Activated CD8-positive, alpha-beta memory T cell treated with anti-CD3 and anti-CD28 coated beads for 48 hours (primary cell): ENCODE data around the gene FABP7.

Source experiments
- DNase-seq, 3 experiments: peaks; one replicate each; pipeline ENCODE4 v3.0.0-alpha.2; 2020; ENCODE audit warnings: low read depth in 2 of 3, low spot score in 2 of 3

The FABP7 gene

DNA sequence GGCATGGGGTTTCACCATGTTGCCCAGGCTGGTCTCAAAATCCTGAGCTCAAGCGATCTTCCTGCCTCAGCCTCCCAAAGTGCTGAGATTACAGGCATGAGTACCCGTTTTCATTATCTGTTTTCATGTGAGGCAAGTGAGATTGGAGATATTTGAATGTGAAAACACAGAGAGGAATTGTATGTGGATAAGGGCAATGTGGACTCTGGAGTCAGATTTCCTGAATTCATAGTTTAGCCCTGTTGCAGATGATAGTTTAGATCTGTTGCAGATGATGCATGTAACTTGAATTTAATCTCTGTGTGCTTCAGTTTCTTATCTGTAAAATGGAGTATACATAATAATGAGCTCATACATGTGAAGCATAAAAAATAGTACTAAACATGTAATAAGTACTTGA is 13.2 kb downstream of the FABP7 start:
- DNase-seq = no peak

DNA sequence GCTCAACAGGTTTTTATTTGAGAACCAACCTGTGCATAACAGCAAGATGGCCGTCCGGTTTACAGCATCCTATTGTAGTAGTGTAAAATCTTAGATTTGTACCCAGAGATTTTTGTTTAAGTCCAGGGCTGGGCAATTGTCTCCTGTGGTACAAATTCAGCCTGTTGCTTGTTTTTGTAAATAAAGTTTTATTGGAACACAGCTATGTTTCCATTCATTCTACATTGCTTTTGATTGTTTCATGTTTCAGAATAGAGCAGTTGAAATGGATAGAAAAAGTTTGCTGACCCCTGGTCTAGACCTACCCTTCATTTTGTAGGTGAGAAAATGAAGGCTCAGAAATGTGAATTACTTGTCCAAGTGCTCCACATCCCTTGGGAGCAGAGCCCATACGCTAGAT is 18.0 kb downstream of the FABP7 start:
- no peak for DNase-seq

DNA sequence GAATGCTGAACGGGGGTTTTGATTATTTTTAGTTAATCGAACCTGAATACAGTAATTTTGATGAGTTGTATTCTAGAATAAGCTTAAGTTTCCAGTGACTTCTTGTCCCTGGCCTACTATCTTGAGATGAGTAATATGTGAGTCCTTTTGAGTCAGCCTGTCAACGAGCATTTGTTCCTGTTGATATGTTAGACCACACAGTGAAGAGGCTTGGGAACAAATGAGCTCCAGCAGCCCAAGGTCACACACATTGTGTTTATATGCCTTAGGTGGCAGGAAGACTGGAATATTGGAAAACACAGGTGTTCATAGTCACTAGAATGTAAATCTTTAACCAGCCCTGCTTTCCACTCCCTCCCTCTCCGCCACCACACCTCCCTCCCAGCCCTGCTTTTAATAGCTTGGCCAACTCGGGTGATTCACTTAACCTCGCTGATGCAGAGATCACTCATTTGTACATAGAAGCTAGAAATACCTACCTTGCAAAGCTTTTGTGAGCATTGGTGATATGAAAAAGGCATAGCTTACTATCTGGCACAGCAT is 18.7 kb downstream of the FABP7 start:
- DNase-seq = no peak

DNA sequence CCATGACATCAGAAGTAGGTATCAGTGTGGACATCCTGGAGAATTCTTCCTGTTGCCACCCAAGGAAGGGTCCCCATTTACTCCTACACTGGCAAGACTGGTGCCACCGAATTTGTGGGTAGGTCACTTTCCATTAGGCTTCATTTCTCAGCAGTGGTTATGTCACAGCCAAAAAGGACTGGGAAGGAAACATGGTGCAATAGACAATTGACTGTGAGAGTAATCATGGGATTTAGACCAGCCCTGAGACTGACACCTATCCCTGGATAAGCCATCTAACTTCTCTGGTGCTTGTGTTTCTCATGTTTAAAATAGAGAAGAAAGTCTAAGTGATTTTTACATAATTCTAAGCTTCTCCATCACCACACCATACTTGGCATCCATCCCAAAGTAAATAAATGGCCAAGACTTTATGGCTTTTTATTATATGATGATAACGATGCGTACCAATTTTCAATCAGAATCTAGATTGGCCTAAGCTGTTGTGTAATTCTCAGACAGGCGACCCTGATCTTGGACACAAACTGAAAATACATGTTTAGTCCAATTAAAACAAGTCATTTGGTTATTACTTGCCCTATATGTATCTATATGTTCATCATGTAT is 19.7 kb downstream of the FABP7 start:
- DNase-seq = no peak

DNA sequence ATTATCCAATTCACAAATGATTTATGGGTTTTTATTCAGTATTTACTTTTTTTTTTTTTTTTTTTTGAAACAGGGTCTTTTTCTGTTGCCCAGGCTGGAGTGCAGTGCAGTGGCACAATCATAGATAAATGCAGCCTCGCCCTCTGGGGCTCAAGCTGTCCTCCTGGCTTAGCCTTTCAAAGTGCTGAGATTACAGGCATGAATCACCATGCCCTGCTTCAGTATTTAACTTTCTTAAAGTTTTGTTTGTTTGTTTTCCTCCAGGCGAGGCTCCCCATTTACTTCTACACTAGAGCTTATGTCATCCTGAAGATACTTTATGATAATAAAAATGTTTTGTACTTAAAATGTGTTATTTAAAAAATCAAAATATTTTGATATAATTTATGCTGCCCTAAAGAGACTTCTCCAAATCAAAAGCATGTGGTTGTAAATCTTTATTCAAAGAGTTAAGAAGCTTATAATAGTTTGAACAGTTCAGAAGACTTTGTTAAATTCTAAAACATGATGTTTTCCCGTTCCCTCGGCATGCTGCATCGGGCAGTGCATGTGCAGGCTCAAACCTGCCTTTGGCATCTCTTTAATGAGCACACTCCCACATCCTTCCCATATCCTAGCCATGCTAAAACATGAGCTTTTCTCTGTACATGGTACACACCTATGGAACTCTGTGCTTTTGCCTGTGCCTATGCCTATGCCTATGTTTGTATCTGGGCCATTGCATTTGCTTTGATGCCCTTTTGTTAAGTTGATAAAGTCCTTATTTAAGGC is 20.6 kb downstream of the FABP7 start:
- no peak for DNase-seq

DNA sequence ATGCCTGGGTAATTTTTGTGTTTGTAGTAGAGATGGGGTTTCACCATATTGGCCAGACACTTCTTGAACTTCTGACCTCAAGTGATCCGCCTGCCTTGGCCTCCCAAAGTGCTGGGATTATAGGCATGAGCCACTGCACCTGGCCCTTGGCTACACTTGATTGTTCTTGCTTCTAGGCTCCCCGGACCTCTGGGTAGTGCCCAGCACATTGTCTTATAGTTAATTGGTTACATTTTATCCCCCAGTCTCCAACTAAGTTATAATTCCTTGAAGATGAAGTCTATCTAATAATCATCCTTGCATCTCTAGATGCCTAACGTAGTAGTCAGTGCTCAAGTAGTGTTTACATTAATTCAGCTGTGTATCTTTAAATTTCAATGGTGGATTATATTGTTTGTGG is 21.4 kb downstream of the FABP7 start:
- no peak for DNase-seq

DNA sequence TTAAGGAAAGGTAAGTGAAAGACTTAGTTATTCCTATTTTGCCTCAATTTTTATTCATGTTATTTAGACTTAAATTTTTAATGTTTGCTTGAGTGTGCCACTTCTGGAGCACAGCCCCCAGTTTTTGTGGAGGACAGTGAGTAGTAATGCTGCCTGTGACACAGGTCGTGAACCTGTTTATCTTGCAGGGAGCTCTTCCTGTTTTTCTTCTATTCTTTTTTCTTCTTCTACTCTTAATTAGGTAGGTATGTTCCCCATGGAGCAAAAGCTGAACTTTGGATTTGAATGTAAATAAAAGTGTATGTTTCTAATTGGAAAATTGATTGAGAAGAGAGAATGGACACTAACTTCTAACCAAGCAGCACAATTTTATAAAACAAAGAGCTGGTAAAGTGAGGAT is 21.9 kb downstream of the FABP7 start:
- DNase-seq = no peak

DNA sequence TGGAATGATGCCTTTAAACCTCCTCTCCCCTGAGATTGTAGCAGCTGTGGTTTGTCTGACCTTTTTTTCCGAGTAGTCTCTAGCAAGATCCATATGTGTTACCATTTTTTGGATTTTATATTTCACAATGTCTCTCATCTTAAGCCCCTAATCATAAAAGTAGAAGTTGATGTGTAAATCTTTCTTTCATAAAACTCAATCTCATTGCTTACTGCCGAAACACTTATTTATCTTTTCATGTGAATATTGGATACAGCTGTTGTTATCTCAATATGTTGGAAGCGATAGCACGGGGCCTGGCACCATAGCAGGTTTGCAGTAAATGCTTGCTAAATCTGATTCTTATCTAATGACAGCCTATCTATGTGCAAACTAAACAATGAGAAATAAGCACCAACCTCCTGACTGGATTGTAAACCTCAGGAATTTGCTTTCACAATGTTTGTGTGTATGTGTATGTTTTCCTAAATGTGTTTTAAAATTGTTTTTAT is 23.7 kb downstream of the FABP7 start:
- no peak for DNase-seq

DNA sequence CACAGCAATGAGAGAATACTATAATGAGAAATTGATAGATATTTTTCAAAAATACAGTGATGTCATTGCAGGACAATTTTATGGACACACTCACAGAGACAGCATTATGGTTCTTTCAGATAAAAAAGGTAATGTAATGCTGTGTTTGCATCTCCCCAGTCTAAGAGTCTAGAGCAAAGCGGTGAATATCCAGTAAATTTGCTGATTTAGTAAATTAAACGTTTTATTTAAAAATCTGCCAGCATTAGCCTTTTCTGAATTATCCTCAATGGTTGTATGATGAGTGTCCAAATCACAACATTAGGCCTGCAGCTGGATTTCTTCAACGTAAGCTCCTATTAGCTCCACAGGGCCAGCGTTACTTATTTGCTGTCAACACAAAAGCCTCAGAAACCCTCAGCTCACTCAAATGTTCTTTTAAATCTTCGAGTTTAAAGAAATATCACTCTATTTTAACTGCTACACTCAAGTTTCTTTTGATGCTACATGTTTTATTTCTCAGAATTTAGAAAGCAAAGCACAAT is 25.5 kb downstream of the FABP7 start:
- no peak for DNase-seq

DNA sequence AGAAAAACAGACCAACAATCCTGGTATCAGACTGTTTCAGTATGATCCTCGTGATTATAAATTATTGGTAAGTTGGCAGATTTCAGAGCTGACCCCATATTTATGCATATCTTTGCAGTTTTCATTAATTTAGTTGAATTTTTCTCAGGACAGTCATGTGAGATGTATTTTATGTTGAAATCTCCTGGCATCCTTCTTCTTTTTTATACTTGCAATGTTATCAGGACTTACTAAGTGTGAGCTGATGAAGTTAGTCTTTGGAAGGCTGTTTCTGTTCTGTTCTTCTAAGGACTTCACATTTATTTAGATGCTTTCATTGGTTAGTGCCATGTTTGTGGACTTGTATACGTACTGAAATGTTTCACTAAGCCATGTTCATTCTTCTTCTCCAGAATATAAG is 26.8 kb downstream of the FABP7 start:
- DNase-seq = no peak

DNA sequence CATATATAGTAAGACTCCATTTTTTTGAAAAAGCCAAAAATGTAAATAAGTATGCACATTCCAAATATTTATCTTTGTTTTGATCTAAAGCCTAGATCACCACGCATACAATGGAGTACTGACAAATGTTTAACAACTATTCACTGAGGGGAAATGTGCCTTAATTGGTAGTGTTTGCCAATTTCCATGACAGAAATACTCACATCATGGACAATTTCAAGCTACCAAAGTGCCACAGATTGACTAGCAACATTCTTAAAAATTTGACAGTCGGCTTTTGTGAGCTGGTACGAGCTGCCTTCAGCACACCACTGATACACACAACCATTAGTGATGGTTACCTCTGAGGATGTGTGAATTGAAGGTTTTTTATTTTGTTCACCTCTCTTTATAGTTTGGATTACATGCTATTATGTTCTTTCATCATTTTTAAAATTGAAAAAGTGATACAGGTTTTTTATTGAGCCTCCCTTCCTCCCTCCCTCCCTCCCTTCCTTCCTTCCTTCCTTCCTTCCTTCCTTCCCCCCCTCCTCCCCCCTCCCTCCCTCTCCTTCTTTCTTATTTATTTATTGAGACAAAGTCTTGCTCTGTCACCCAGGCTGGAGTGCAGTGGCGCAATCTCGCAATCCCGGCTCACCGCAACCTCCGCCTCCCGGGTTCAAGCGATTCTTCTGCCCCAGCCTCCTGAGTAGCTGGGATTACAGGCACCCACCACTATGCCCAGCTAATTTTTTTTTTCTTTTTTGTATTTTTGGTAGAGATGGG is 28.8 kb downstream of the FABP7 start:
- no peak for DNase-seq

DNA sequence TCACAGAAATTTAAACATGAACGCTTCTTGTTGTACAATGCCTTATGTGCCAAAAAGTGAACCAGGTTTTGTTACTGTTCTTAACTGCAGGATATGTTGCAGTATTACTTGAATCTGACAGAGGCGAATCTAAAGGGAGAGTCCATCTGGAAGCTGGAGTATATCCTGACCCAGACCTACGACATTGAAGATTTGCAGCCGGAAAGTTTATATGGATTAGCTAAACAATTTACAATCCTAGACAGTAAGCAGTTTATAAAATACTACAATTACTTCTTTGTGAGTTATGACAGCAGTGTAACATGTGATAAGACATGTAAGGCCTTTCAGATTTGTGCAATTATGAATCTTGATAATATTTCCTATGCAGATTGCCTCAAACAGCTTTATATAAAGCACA is 29.5 kb downstream of the FABP7 start:
- no peak for DNase-seq

DNA sequence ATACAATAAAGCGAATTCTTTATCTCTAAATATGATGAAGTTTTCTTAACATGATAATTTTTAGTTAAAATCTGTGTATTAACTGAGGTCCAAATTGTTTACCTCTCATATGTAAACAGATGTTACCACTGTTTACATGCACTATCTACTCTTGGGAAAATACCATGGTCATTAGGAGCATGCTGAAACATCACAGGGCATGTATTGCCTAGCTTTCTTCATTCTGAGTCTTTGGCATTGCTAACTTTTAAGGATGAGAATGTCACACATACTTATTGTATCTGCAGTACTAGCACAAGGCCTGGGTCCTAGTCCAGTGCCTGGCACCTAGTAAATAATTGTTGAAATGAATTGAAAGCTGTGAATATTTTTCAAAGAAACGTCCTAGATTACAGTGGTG is 30.2 kb downstream of the FABP7 start:
- DNase-seq = no peak

DNA sequence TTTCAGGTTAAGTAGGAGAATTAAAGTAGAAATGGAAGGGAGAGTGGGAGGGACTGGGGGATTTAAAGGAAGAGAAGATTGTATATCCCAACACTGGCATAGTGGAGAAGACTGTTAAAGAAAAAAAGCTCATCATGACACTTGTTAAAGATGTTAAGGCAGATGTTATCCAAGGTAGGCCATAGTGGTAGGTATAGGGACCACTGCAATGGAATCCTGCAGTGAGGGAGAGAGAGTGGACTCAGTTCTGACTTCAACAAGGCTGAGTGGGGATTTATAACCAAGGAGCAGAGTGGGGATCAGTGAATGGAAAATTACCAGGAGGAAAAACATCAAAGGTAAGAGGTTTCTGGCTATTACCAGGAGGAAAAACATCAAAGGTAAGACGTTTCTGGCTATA is 30.7 kb downstream of the FABP7 start:
- DNase-seq = no peak

DNA sequence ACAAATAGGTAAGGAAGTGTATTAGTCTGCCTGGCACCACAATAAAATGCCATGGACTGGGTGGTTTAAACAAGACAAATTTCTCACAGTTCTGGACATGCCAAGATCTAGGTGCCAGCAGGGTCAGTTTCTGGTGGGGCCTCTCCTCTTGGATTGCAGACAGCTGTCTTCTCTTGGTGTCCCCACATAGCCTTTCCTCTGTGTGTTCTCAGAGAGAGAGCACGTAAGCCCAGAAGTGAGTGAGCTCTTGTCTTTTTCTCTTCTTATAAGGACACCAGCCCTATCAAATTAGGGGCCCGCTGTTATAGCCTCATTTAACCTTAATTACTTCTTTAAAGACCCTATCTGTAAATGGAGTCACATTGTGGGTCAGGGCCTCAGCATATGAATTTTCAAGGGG is 37.8 kb downstream of the FABP7 start:
- no peak for DNase-seq

DNA sequence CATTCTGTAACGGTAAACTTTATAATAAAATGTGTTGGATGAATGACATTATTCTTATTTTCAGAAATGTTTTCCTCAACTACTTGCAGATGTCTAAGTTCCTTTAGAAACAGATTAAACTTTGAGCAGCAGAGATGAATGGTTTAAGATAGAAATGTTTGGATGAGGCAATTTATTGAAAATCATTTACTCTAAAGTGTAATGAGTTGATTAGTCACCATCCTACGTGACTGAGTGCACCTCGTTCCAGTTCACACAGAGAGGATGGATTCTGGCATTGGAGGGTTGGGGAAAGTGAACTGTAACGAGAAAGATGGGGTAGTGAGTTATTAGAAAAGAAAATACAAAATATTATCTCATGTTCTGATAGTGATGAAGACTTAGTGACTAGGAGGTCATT is 38.2 kb downstream of the FABP7 start:
- DNase-seq = no peak

DNA sequence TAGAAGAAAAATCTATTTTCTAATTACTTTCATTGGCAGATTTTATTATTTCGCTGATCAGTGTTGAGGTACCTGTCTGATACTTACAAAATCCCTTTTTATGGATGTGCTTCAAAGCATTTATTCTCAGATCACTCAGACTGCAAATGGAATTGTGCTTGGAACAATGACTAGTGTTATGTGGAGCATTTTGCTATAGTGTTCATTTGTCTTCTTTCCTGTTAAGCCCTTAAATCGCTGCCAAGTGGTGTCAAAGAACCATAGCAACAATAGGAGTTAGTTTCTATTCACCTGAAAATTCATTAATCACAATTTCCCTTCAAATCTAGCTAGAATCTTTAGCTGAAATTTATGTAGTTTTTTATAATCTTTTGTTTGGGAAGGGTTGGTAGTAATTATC is 39.4 kb downstream of the FABP7 start:
- no peak for DNase-seq

DNA sequence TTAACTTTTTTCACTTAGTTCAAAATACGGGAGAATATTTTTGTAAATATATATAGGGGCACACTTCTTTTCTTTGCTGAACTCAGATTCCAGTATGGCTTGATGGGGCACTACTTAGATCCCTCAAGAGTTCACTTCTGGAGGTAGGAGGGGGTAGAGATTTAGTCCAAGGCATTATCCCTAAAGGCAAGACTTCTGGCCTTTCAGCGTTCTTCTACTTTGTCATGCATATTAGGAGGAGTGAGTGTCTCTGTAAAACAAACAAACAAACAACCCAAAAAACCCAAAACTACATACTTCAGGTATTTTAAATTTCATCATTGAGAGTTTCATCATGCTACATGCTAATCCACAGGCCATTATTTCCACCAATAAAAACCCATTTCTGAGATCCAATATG is 41.6 kb downstream of the FABP7 start:
- DNase-seq = no peak

DNA sequence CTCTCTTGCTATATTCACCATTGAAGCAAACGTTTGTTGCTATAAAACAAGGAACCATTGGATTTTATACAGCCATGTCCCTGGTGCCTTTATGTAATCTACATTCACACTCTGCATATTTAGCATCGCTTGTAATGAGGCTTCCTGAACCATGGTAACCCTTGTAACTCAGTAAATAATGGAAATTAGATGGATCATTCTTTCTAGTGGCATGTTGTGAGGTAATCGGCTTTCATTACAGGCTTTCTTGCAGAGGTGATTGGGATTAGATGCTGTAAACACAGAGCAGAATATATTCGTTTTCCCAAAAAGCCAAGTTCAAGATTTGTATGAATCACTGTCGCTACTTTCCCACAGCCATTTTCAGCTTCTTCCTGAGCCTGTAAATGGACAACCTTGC is 45.6 kb downstream of the FABP7 start:
- no peak for DNase-seq

DNA sequence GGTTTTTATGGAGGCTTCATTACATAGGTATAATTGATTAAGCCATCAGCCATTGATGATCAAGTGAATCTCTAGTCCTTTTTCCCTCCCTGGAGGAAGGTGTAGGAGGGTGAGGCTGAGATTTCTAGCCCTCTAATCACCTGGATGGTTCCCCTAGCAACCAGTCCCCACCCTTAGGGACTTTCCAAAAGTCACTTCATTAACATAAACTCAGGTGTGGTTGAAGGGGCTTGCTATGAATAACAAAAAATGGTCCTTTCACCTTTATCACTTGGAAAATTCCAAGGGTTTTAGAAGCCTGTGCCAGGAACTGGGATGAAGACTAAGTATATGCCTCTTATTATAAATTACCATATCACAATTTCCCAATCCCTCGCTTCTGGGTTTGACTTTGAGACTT is 49.9 kb downstream of the FABP7 start:
- DNase-seq = no peak

DNA sequence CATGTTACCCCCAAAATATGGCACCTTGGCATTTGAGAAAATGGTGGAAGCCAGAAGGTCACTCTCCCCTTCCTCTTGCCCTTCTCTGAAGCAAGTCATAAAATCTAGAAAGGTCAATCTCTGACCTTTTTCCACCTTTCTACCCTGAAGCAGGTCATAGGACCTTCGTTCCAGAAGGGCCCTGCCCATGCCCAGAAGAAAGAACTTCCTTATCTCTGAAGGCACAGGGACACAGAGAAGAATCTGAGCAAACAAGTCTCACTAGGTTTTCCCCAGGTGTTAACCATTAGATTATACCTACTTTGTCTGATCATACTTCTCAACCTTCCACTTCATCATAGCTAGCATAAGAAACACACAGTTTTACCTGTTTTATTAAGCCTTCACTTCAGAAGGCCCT is 52.0 kb downstream of the FABP7 start:
- no peak for DNase-seq

DNA sequence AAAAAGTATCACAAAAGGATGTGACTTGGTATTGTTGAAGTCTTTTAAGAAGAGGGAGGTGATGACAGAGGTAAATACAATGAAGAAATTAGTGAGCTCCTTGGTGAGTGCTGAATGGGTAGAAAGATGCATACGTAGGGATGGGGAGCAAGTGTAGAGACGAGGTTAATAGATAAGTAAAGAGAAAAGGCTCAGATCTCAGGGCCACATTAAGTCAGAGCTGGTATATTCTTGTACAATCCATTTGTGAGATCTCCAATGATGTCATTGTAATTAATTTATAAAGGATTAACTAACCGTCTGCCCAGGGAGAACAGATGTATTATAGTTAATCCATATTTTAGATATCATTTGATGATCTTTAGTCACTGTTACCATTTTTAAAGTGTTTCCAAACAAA is 52.9 kb downstream of the FABP7 start:
- no peak for DNase-seq
